Activated naive CD8-positive, alpha-beta T cell treated with anti-CD3 and anti-CD28 coated beads, Interleukin-2, amount 50 U/mL, for 16 hours (primary cell): ENCODE results near the gene SIN3B.

ENCODE experiments used
- DNase-seq: peaks from one replicate; pipeline ENCODE4 v3.0.0-alpha.2; 2020; ENCODE audit warnings: low read depth, low spot score

Gene SIN3B

GRCh38 chr19:16889366-16889882 is 60.2 kb downstream of the SIN3B start:
- DNase-seq = no peak

- no peak for DNase-seq
Measured at GRCh38 chr19:16889883-16890460, 60.8 kb downstream of the SIN3B start.

DNA sequence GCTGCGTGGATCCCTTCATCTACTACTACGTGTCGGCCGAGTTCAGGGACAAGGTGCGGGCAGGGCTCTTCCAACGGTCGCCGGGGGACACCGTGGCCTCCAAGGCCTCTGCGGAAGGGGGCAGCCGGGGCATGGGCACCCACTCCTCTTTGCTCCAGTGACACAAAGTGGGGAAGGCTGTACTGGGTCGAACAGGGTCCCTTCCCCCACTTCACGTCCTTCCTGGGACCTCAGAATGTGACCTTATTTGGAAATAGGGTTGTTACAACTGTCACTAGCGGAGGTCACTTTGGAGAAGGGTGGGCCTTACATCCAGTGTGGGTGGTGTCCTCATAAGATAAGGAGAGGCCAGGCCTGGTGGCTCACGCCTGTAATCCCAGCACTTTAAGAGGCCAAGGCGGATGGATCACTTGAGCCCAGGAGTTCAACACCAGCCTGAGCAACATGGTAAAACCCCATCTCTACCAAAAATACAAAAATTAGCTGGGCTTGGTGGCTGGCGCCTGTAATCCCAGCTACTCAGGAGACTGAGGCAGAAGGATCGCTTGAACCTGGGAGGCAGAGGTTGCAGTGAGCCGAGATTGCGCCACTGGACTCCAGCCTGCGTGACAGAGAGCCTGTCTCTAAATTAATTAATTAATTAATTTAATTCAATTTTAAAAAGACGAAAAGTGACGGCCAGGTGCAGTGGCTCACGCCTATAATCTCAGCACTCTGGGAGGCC is 61.4 kb downstream of the SIN3B start:
- DNase-seq = no peak

- DNase-seq = no peak
Measured at GRCh38 chr19:16891696-16892382, 62.6 kb downstream of the SIN3B start.

DNA sequence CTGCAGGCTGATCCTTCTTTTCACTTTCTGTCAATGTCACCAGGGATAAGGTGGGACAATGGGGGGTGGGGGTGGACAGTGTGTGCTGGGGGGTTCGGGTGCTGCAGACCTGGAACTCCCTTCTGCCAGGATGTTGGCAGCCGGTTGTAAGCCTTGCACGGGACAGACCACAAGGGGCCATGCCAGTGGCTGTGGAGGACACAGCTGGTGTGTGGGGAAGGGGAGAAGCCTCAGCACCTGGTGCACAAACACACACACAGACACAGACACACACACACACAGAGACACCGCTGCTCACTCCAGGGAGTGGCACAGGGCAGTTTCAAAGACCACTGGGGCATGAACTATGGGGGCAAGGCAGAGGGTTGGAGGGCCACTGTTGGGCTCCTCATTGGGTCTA is 63.2 kb downstream of the SIN3B start:
- DNase-seq = no peak

DNA sequence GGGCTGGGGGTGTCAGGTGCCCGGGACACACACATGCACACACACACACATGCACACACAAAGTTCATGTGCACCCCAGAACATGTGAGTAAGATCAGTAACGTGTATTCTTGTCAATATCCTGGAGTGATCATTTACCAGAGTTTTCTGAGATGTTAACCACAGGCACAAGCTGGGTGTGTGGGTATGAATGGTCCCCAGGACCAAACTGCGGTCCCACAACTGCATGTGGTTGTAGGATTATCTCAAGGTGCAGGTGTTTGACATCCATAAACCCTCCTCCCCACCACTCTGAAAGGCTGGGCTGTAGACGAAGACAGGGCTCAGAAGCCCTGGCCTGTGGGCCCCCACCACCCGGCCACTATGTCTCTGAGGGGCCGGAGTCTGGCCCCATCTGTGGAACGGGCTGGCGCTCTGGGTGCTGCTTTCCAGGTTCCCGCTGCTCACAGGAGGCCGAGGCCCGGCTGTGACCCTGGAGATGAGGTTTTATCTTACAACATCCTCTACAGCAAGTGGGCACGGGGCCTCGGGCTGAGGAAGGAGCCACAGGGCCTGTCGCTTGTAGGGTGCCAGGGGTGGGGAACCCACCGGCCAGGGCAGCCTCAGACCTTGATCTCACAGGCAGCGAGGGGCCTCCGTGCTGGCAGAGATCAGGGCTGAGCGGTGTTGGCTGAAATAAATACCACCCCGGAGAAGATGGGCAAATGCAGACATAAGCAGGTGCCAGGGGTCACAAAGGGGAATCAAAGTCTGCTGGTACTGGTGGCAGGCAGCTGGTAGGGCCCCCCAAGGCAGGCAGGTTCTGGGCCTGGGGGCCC is 63.9 kb downstream of the SIN3B start:
- no peak for DNase-seq

GRCh38 chr19:16893686-16893989 is 64.4 kb downstream of the SIN3B start:
- DNase-seq = no peak

DNA sequence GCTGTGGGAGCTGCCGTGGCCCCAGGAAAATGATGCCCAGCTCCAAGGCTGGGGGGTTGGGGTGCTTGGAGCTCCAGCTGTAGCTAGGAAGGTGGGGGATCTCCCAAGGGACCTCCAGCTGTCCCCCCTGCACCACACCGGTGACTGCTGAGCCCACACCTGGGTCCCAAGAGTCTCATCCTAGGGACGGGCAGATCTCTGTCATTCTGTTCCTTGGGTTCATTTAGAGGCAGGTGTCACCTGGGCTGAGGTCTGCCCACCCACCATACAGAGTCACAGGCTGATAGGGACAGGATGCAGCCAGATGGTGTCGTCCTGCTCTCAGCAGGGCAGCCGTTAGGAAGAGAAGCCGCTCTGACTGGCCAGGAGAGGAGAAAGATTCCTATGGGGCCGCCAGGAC is 64.9 kb downstream of the SIN3B start:
- no peak for DNase-seq

GRCh38 chr19:16895467-16896145 is 66.4 kb downstream of the SIN3B start:
- DNase-seq = no peak

DNA sequence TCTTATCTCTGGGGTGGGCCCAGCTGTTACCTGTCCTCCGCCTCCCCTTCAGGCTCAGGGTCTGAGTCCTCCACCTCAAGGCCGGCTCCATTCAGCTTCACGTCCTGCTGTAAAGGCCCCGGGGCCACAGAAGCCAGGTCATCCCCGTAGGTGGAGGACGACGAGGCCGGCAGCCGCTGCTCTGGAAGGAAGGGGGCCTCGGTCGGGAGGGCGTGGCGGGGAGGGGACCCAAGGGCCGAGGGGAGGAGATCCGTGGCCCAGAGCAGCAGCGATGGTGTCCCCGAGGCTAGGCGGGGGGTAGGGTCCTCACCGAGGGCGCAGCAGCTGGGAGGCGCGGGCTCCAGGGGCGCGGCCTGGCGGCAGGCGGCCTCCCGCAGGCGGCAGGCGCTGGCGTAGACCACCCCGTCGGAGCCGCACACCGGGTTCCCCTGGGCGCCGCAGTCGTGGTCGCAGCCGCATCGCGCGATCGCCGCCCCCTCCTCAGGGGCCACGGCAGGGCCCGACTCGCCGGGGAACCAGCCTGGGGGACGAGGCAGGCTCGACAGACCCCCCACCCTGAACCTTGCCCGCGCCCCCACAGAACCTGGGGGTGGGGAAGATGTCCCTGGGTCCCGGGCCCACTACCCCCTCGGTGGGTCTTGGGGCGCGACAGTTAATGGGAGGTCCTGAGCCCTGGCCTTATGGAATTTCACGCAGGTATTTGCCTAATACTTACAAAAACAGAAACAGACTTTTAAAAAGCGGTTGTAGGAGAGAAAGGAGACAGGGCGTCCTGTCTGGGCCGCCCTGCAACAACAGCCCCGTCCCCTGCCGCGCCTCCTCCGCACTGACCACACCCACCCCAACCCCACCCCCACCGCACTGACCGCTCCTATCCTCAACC is 67.2 kb downstream of the SIN3B start:
- DNase-seq = no peak

- DNase-seq = peak; percentile 29
Measured at GRCh38 chr19:16897029-16897855, 68.0 kb downstream of the SIN3B start.

DNA sequence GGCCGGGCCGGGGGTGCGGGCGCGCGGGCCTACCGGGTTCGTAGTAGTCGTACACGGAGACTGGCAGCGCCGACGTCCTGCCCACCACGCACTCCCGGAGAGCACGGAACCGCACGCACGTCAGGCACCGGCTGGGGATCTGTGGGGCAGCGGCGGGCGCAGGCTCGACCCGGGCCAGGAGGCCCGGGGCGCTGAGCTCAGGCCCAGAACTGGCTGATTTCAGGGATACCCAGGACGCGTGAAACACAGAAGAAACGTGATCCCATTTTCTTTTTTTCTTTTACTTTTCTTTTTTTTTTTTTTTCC is 68.6 kb downstream of the SIN3B start:
- no peak for DNase-seq

DNA sequence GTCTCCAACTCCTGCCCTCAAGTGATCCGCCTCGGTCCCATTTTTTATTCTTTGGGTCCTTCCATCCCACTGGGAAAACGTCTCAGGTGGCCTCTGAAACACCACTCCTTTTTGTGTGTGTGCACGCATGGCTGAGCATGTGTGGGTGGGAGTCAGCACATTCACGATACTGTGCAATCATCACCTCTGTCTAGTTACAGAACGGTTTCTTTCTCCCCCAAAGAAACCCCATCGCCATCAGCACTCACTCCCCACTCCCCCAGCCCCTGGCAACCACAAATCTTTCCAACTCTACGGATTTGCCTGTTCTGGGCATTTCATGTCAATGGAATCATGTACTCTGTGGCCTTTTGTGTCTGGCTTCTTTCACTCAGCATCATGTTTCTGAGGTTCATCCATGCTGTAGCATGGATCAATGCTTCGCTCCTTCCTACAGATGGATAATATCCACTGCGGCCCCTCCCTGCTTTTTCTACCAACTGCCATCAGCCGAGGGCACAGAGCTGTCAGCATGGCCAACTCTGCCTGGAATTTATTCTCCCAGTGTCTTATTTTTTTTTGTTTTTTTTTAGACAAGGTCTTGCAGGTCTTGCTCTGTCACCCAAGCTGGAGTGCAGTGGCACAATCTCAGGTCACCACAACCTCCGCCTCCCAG is 69.3 kb downstream of the SIN3B start:
- DNase-seq = no peak

DNA sequence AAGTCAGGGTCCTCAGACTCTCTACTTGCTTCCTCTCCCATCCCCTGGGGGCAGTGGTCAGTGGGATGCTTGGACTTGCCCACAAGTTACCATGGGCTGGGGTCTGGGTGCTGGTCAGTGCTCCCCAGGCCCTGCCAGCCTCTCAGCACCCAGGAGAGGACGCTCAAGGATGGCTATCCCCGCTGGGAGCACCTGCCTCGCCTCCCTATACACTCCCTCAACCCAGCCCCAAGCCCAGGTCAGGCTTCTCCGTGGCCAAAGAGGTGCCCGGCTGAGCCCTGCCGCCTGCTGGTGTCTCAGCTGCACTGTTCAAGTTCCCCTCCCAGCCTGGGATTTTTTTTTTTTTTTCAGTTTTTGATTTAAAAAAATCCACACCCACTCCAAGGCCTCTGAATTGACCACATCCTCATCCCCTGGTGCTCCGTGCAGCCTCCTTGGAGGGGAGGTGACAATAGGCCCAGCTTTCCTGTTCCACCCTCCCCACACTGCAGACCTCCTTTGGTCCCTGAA is 70.4 kb downstream of the SIN3B start:
- no peak for DNase-seq

DNA sequence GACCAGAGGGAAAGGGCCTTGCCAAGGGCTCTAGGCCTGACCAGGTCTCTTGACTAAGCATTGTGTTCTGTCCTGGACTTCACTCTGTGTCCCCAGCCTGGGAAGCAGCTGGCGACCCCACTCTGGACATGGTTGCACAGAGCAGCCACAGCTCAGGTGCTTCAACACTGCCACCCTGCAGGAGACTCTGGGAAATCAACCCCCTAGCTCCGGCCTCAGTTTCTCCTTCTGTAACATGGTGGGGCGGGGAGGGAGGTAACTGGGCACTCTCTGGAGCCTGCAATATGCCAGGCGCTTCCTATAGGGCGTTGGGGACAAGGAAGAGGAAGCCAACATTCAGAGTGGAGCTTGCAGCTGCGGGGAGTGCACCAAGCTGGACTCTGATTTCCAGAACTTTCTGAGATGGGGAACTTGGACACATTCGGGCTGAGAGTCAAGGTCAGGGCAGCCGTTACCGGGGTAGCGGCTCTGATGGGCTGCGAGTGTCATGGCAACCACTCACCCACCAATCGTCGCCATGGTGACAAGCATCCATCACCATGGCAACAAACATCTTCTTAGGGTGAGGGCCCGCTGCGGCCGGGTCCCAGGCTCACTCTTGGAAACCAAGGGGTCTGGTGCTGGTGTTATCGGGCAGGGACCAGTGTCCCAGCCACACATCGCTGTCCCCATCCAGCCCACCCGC is 72.4 kb downstream of the SIN3B start:
- DNase-seq = no peak

- no peak for DNase-seq
Measured at GRCh38 chr19:16902545-16902944, 73.3 kb downstream of the SIN3B start.

GRCh38 chr19:16903347-16903746 is 74.1 kb downstream of the SIN3B start:
- DNase-seq = no peak

DNA sequence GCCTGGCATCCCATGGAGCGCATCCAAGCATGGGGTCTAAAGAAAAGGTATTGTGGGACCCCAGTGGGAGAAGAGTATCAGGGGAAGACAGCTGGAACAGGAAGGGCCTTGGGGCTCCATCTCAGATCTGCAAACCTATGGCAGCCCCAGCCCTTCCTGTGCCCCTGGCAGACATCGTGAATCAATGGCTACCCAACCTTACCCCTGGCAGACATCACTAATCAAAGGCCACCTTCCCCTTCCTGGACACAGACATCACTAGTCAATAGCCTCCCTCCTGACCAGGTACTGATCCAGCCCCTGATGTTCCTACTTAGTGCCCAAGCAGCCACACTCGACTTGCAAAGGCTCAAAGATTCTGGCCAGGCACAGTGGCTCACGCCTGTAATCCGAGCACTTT is 75.4 kb downstream of the SIN3B start:
- no peak for DNase-seq

DNA sequence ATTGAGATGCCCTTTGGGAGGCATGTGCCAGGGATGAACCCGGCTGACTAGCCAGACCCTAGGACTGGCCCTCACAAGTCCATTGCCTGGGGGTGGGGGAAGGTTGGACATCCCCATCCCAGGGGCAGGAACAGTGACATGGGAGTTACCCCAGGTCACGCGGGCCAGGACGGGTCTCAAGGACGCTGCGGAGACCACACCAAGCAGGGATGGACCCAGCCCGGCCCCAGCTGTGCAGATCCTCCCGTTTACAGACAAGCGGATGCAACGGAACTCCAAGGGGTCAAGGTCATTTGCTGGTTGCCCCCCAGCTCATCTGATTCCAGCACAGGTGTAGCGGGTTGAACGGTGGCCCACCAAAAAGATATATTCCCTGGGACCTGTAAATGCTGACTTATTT is 79.6 kb downstream of the SIN3B start:
- DNase-seq = no peak
